Ovary (tissue), 9 donors: ENCODE data around the gene SERPINH1. TPM values are rescaled to one million over a fixed set of nuclear protein-coding genes. Genes with fewer than 3 reads are reported as not detected.

ENCODE experiments used
- DNase-seq, 5 donors: peaks; one replicate each; pipeline ENCODE4 v3.0.0-alpha.2; 2019 to 2020
- H3K27ac ChIP-seq, 2 donors: fragments of 200-600 bp; one replicate each; pipeline versions ENCODE4 v1.5.1 to v1.8.0; 2019 to 2022
- H3K27me3 ChIP-seq: fragments of 200-600 bp; one replicate; pipeline ENCODE4 v1.8.0; 2022
- H3K36me3 ChIP-seq: fragments of 200-600 bp; sonication (generic); one replicate; pipeline ENCODE4 v1.5.1; 2019
- H3K4me1 ChIP-seq: one replicate; pipeline ENCODE4 v1.8.1; 2013; ENCODE audit warnings: mild to moderate bottlenecking, moderate library complexity; ENCODE audit not compliant: insufficient read depth
- H3K4me3 ChIP-seq: fragments of 200-600 bp; sonication (generic); one replicate; pipeline ENCODE4 v1.5.1; 2017
- H3K9me3 ChIP-seq, 2 donors: fragments of 200-600 bp in 1 of 2; sonication (generic) in 1 of 2; one replicate each; pipeline versions ENCODE4 v1.5.1 to v1.8.1; 2013 to 2019; ENCODE audit warnings: mild to moderate bottlenecking in 1 of 2, moderate library complexity in 1 of 2
- EP300 ChIP-seq: sonication (generic); formaldehyde crosslinking; IDR thresholded peaks from one replicate; pipeline ENCODE4 v1.6.1; 2017; ENCODE audit warnings: antibody characterized with exemption
- POLR2A ChIP-seq: fragments of 450-650 bp; IDR thresholded peaks from one replicate; pipeline ENCODE4 v1.6.1; 2017; ENCODE audit warnings: antibody characterized with exemption, mild to moderate bottlenecking, moderate library complexity
- WGBS, 3 donors: extraction: QIAGEN DNeasy Blood & Tissue Kit in 1 of 3; methylation state at CpG; one replicate each; pipeline versions ENCODE4 v1.1.5 to v1.1.7; 2013 to 2017; 5-methylcytosine and 5-hydroxymethylcytosine counted together
- intact Hi-C, 4 donors: fragments of 100-400 bp; cut with DNase I; formaldehyde crosslinking; loops; one replicate each; pipeline versions ENCODE4 v1.11.0 to v1.15.1; 2022 to 2023
- polyA plus RNA-seq, 2 donors: library from polyadenylated mRNA; stranded (reverse); fragments of 200-250 nt in 1 of 2; fragments of 350-450 nt in 1 of 2; fragmentation: Illumina TruSeq in 1 of 2; extraction: RNeasy Lipid Tissue Mini Kit (QIAGEN cat#74804) in 1 of 2; gene quantifications; one replicate each; pipeline ENCODE4 v1.2.3, GENCODE V29; 2013 to 2014
- total RNA-seq, 7 donors: library from RNA; depleted of rRNA in 2 of 7; stranded (reverse); fragments of >200 nt in 2 of 7; fragmentation: NEBNext Ultra II Directional in 3 of 7; extraction: Animal tissue kit (Norgen Biotek cat#: 25700) in 3 of 7; gene quantifications; one replicate each; pipeline versions ENCODE4 v1.1.0 to v1.2.4, GENCODE V29; 2016 to 2023
- TF ChIP-seq, protein P1 (sequence below), 3 donors: fragments of 450-650 bp in 2 of 3; fragments of 200-600 bp in 1 of 3; IDR thresholded peaks; one replicate each; pipeline versions ENCODE4 v1.5.1 to v1.8.0; 2016 to 2022; ENCODE audit warnings: antibody characterized with exemption in 3 of 3, mild to moderate bottlenecking in 1 of 3
- donor health status: DM: no; HTN: no; CAD: no; lungs with moderate emphysema.
- donor health status: DM: no; HTN: no; CAD: no.
- donor health status: Bipolar disorder and iron deficiency.
- donor health status: DM: yes; HTN: yes; CAD: no.
- donor health status: DM: no; HTN: no; CAD: no.
- donor health status: DM: yes; HTN: yes; CAD: no.

Gene SERPINH1
- total and polyA plus RNA-seq, 9 donors = 122 to 289 (median 183) TPM

- DNase-seq = no peak
- no peaks in the 10 kb centered on the region for H3K27me3 ChIP-seq
- H3K9me3 ChIP-seq = no peaks in the 10 kb centered on the region
- no peak for TF ChIP-seq POLR2A
- TF ChIP-seq, protein P1, sequence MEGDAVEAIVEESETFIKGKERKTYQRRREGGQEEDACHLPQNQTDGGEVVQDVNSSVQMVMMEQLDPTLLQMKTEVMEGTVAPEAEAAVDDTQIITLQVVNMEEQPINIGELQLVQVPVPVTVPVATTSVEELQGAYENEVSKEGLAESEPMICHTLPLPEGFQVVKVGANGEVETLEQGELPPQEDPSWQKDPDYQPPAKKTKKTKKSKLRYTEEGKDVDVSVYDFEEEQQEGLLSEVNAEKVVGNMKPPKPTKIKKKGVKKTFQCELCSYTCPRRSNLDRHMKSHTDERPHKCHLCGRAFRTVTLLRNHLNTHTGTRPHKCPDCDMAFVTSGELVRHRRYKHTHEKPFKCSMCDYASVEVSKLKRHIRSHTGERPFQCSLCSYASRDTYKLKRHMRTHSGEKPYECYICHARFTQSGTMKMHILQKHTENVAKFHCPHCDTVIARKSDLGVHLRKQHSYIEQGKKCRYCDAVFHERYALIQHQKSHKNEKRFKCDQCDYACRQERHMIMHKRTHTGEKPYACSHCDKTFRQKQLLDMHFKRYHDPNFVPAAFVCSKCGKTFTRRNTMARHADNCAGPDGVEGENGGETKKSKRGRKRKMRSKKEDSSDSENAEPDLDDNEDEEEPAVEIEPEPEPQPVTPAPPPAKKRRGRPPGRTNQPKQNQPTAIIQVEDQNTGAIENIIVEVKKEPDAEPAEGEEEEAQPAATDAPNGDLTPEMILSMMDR (IDR thresholded peaks at IDR 0.05) = no peak
- no peak for TF ChIP-seq EP300
- no peak overlapping the region for H3K27ac ChIP-seq
- H3K4me1 ChIP-seq = no peaks in the 10 kb centered on the region
- H3K36me3 ChIP-seq = no peaks in the 10 kb centered on the region
- 71 to 87% (median 81%) methylated on average over 3 of the region's 3 CpGs for WGBS, 3 donors
- H3K4me3 ChIP-seq = no peak overlapping the region
- intact Hi-C loops = loop anchor here in 1 of 4 donors (5.0 kb wide), 1 partner anchor 1352 kb away; no protein-coding TSS in a partner anchor
Measured at GRCh38 chr11:75600356-75600755, 38.3 kb downstream of the SERPINH1 start.

- no peak for TF ChIP-seq EP300
- no peak for TF ChIP-seq POLR2A
- TF ChIP-seq, protein P1 (IDR thresholded peaks at IDR 0.05) = no peak
- no peaks in the 10 kb centered on the region for H3K9me3 ChIP-seq
- H3K27ac ChIP-seq = no peak overlapping the region
- H3K4me1 ChIP-seq = no peaks in the 10 kb centered on the region
- H3K4me3 ChIP-seq = no peak overlapping the region
- H3K27me3 ChIP-seq = no peaks in the 10 kb centered on the region
- DNase-seq = no peak
- H3K36me3 ChIP-seq = no peaks in the 10 kb centered on the region
- 88 to 91% (median 89%) methylated on average over 7 of the region's 7 CpGs for WGBS, 3 donors
- intact Hi-C loops = loop anchor here in 1 of 4 donors (5.0 kb wide), 1 partner anchor 1351 kb away; no protein-coding TSS in a partner anchor
Measured at GRCh38 chr11:75601494-75601893, 39.4 kb downstream of the SERPINH1 start.

DNA sequence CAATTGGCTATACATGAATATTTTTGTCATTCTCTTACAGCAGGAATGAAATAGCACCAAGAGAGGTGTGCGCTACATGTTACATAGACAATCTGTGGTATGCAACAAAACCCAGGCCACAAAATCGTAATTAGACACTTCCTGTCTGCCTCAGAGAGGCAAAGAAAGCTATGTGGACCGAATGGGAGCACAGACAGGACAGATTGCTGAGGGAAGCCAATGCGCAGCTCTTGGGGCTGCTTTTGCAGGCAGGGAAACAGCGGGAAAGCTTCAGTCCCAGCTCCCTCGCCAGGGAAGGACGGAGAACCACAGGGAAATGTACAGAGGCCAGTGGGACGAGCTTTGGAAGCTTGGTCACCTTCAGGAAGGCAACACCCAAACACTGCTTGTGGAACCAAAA lies 40.9 kb downstream of the SERPINH1 start:
- 83 to 89% (median 88%) methylated on average over 8 of the region's 8 CpGs for WGBS, 3 donors
- H3K36me3 ChIP-seq = no peaks in the 10 kb centered on the region
- intact Hi-C loops = loop anchor here in 1 of 4 donors (5.0 kb wide), 1 partner anchor 1349 kb away; no protein-coding TSS in a partner anchor

GRCh38 chr11:75603791-75604736 lies 42.0 kb downstream of the SERPINH1 start:
- H3K27me3 ChIP-seq = no peaks in the 10 kb centered on the region
- 90 to 92% (median 92%) methylated on average over 16 of the region's 16 CpGs for whole genome bisulfite sequencing, 3 donors
- TF ChIP-seq, protein P1 (IDR thresholded peaks at IDR 0.05) = no peak
- TF ChIP-seq EP300 = no peak
- no peak for TF ChIP-seq POLR2A
- H3K4me1 ChIP-seq = no peaks in the 10 kb centered on the region
- intact Hi-C loops = loop anchor here in 1 of 4 donors (5.0 kb wide), 1 partner anchor 1348 kb away; no protein-coding TSS in a partner anchor
- no peak for DNase-seq
- no peak overlapping the region for H3K4me3 ChIP-seq
- H3K36me3 ChIP-seq = no peaks in the 10 kb centered on the region
- no peak overlapping the region for H3K27ac ChIP-seq
- no peaks in the 10 kb centered on the region for H3K9me3 ChIP-seq

More for the DNA sequence above, 40.9 kb downstream of the SERPINH1 start:
- H3K27ac ChIP-seq = no peak overlapping the region
- H3K4me1 ChIP-seq = no peaks in the 10 kb centered on the region
- DNase-seq = no peak
- H3K4me3 ChIP-seq = no peak overlapping the region
- H3K9me3 ChIP-seq = no peaks in the 10 kb centered on the region
- TF ChIP-seq EP300 = no peak
- H3K27me3 ChIP-seq = no peaks in the 10 kb centered on the region
